HG02759 (cell line): ENCODE results near the gene MYO1F.

Experiments used
- ATAC-seq: cut with Tn5 transposase; IDR thresholded peaks from one replicate; pipeline ENCODE4 v1.9.1; 2021; ENCODE audit warnings: mild to moderate bottlenecking, moderate library complexity; ENCODE audit not compliant: unreplicated experiment

The MYO1F gene

DNA sequence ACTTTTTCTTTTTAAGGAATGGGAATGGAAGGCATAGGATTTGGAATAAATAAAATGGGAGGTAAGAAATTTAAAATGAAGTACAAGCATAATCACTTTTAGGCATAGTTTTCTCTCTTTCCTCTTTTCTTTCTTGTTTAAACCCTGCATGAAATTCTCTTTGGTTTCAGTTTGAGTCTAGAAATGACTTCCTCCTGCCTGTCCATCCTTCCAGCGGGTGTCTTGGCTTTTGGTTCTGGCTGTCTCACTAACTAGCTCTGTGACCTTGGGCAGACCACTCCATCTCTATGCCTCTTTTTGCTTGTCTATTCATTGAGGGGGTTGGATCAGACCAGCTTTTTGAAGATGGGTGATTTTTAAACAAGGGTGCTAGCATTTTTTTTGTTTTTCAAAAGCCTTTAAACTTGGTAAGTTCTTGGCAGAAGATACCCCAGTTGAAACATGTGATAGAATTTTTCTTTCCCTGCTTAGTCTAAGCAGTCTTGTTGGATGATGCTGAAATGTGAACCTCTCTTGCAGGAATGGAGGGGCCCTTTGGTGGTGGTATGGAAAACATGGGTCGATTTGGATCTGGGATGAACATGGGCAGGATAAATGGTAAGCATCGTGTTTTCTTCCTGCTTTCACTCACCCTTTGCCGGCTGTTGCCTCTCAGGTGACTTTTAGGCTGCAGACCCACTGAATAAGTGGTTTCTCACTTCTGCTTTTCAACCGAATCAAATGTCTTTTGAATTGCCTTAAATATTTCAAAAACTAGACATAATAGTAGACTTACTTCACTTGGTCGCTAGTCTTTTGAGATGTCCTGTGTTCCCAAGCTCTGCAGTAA, 103.4 kb downstream of the MYO1F start:
- no peak for ATAC-seq
